Common myeloid progenitor, CD34-positive (primary cell): ENCODE measurements around the gene KAZN.

Experiments
- CTCF ChIA-PET: fragments of 350-600 bp; sonication (Branson Sonifier 250); formaldehyde crosslinking; loops from one replicate; lab custom pipeline; 2021; ENCODE audit warnings: antibody characterized with exemption; lab: Charles Lee
- POLR2A ChIA-PET: fragments of 350-600 bp; sonication (Branson Sonifier 250); formaldehyde crosslinking; loops from one replicate; lab custom pipeline; 2021; ENCODE audit warnings: antibody characterized with exemption; lab: Charles Lee
- DNase-seq, 3 donors: peaks; one replicate each; pipeline versions ENCODE4 v3.0.0 to v3.0.0-alpha.2; 2013
- H3K27ac ChIP-seq, 2 experiments: 1 replicate in 1 of 2; 2 replicates in 1 of 2; pipeline ENCODE4 v1.7.0; 2013; ENCODE audit warnings: inconsistent platforms in 2 of 2, low read length in 2 of 2, mild to moderate bottlenecking in 2 of 2, low read depth in 1 of 2, moderate library complexity in 1 of 2; ENCODE audit not compliant: severe bottlenecking in 2 of 2, insufficient read depth in 1 of 2, poor library complexity in 1 of 2
- H3K27me3 ChIP-seq, 5 experiments: replicated peaks in 2 of 5; 1 replicate in 3 of 5; 2 replicates in 2 of 5; pipeline versions ENCODE4 v1.6.1 to v1.7.0; 2013; ENCODE audit warnings: low read length in 4 of 5, mild to moderate bottlenecking in 2 of 5, moderate library complexity in 2 of 5, inconsistent platforms in 1 of 5; ENCODE audit not compliant: insufficient read depth in 5 of 5, control insufficient read depth in 4 of 5
- H3K36me3 ChIP-seq, 4 experiments: 1 replicate in 2 of 4; 2 replicates in 2 of 4; pipeline versions ENCODE4 v1.6.1 to v1.7.0; 2013; ENCODE audit warnings: low read length in 3 of 4, control low read depth in 1 of 4, mild to moderate bottlenecking in 1 of 4; ENCODE audit not compliant: control insufficient read depth in 4 of 4, insufficient read depth in 4 of 4
- H3K4me1 ChIP-seq, 4 experiments: 1 replicate in 3 of 4; 2 replicates in 1 of 4; pipeline versions ENCODE4 v1.6.1 to v1.7.1; 2013; ENCODE audit warnings: low read length in 3 of 4, mild to moderate bottlenecking in 3 of 4, control low read depth in 1 of 4, inconsistent platforms in 1 of 4, moderate library complexity in 1 of 4; ENCODE audit not compliant: control insufficient read depth in 4 of 4, insufficient read depth in 4 of 4; ENCODE audit errors: control extremely low read depth in 1 of 4
- H3K4me3 ChIP-seq, 7 experiments: 1 replicate in 4 of 7; 2 replicates in 3 of 7; pipeline versions ENCODE4 v1.5.1 to v1.7.0; 2013; ENCODE audit warnings: mild to moderate bottlenecking in 7 of 7, low read length in 6 of 7, moderate library complexity in 6 of 7, inconsistent platforms in 2 of 7, low read depth in 2 of 7, control low read depth in 1 of 7; ENCODE audit not compliant: insufficient read depth in 4 of 7, control insufficient read depth in 1 of 7; ENCODE audit errors: extremely low read depth in 1 of 7
- H3K9me3 ChIP-seq, 5 experiments: 1 replicate in 4 of 5; 2 replicates in 1 of 5; pipeline versions ENCODE4 v1.6.1 to v1.7.1; 2013; ENCODE audit warnings: low read length in 4 of 5, mild to moderate bottlenecking in 2 of 5, inconsistent platforms in 1 of 5, low read depth in 1 of 5, moderate library complexity in 1 of 5; ENCODE audit not compliant: control insufficient read depth in 4 of 5, insufficient read depth in 2 of 5; ENCODE audit errors: control extremely low read depth in 1 of 5
- WGBS: methylation state at CpG from one replicate; pipeline ENCODE4 v1.1.5; 2013; ENCODE audit not compliant: insufficient coverage; 5-methylcytosine and 5-hydroxymethylcytosine counted together

Gene KAZN

DNA sequence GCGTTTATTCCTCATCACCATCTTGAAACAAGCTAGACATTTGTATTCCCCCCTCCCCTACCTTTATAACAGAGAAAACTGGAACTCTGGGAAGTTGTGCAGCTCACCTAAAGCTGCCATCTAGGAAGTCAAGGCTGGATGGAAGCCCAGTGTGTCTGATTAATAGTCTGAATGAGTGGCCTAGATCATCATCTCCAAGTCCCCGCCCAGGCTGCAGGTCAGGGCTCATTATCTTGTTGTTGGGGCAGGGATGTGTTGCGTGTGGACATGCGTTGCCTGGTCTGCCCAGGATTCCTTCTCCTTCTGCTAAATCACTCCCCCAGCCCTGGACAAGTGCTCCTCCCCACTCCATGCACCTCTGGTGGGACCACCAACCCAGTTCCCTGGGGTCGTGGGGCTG, 14.7 kb upstream of the KAZN start:
- Histone ChIP-seq H3K4me1 (no peaks in the 10 kb centered on the region), H3K9me3 (peaks cover 0 to 10% (median 0%) of the 10 kb centered on the region in 5 experiments), H3K4me3 (no peak overlapping the region), H3K27ac (no peak overlapping the region), H3K36me3 (no peaks in the 10 kb centered on the region), H3K27me3 (peaks cover 0 to 19% (median 15%) of the 10 kb centered on the region in 5 experiments)
- DNase-seq = no peak
- CTCF ChIA-PET = no interaction called here
- 89% methylated on average over 2 of the region's 5 CpGs for WGBS
- POLR2A ChIA-PET = no interaction called here

DNA sequence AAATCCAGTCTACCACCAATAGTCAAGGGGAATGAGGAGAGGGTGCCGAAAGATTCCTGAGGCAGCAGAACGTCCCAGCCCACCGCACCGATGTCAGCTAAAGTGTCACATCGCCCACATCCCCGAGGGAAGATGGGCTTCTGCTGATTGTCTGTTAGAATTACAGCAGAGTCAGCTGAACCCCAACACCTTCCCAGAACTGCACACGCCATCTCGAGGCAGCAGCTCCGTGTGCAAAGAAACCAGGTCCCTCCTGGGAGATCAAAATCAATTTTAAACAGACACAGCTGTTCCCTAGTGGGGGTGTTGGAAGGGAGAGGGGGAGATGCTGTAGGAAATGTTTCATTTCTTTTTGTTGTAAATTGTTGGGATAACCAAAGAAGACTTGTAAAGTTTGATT, 12.8 kb upstream of the KAZN start:
- no peaks in the 10 kb centered on the region for H3K4me1 ChIP-seq
- ChIA-PET POLR2A (no interaction called here), CTCF (no interaction called here)
- H3K36me3 ChIP-seq = no peaks in the 10 kb centered on the region
- H3K27ac ChIP-seq = no peak overlapping the region
- WGBS = 80% methylated on average over 8 of the region's 9 CpGs
- peaks cover 0 to 33% (median 23%) of the 10 kb centered on the region in 5 experiments for H3K27me3 ChIP-seq
- H3K4me3 ChIP-seq = no peak overlapping the region
- peaks cover 0 to 10% (median 0%) of the 10 kb centered on the region in 5 experiments for H3K9me3 ChIP-seq
- DNase-seq = no peak

DNA sequence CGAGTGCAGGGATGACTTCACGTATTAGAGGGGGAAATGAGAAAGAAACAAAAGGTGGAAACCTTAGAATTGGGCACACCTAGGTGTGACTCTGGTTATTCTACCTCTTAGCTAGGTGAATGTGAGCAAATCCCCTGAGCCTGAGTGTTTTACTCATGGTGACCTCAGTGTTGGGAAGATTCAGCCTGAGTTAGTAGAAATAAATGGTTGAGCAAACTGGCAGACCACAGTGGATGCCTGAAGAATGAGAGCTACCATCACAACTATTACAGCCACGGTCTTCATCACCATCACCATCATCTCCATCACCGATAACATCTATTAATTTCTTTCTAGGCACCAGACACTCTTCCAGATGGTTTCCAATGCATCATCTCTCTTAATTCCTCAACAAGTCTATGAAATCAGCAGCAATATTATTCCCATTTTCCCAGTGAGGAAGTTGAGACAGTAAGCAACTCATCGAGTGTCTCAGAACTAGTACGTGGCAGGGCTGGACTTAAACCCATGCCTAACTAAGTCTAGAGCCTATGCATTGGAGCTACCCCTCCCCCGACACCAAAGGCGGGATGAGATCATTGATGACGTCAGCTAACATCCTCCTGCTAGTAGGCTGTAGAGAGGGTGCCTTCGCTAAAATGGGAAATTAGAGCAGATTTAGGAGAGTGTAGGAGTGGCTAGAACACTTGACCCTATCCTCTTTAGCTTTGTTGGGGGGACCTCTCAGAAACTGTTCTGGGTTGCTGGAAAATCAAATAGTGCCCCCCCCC, 7.9 kb upstream of the KAZN start:
- no peak for DNase-seq
- WGBS = 84% methylated on average over 6 of the region's 10 CpGs
- POLR2A ChIA-PET = no interaction called here

DNA sequence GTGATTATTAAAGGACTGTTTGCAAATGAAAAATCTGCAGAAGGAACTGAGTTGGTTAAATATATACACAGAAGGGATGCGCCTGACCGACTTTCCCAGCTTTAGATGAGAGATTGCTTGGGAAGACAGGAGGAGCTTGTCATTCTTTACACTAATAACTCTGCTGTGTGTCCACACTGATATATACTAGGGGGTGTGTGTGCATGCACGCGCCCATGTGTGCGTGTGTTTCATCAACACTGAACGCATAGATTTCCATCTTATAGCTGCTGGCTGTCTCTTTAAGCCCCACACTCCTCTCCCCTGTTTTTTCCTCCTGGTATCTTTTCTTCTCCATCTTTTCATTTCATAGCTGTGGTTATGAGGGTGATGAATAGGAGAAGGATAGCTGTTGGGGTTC, 6.9 kb upstream of the KAZN start:
- H3K9me3 ChIP-seq = peaks cover 0 to 2% (median 0%) of the 10 kb centered on the region in 5 experiments
- no peaks in the 10 kb centered on the region for H3K36me3 ChIP-seq
- ChIA-PET POLR2A (no interaction called here), CTCF (no interaction called here)
- no peaks in the 10 kb centered on the region for H3K4me1 ChIP-seq
- H3K27me3 ChIP-seq = peaks cover 0 to 76% (median 27%) of the 10 kb centered on the region in 5 experiments
- no peak for DNase-seq
- WGBS = 92% methylated on average over 5 of the region's 6 CpGs
- H3K27ac ChIP-seq = no peak overlapping the region
- no peak overlapping the region for H3K4me3 ChIP-seq

More for the DNA sequence above, 7.9 kb upstream of the KAZN start:
- Histone ChIP-seq H3K36me3 (no peaks in the 10 kb centered on the region), H3K27me3 (peaks cover 0 to 68% (median 28%) of the 10 kb centered on the region in 5 experiments), H3K4me3 (no peak overlapping the region), H3K4me1 (no peaks in the 10 kb centered on the region), H3K9me3 (no peaks in the 10 kb centered on the region), H3K27ac (no peak overlapping the region)
- CTCF ChIA-PET = no interaction called here

DNA sequence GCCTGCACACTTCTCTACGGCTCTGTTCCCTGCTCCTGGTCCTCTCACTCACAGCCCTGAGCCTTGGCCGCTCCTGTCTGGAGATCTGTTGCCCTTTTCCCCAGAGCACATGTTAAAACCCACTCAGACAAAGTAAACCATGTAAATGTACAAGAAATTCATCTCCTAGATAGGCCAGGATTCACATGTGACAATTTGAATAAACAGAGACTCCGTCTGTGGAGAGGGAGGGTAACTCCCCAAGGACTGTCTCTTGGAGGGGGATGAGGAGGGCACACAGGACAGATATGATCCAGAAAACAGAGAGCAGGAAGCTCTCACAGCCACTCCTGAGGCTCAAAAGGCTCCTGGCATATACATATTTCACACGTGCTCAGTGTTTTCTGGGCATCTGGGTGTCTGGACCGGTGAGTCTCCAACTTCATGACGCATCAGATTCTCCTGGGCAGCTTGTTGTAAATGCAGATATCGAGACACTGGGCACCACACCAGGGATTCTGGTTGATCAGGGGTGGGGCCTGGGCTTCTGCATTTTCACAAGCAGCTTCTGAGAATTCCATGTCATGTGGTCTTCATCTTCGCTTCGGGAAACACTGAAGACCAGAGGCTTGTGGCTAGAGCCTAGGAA, 6.4 kb upstream of the KAZN start:
- Histone ChIP-seq H3K4me3 (no peak overlapping the region), H3K27ac (no peak overlapping the region), H3K4me1 (no peaks in the 10 kb centered on the region), H3K27me3 (peaks cover 0 to 81% (median 30%) of the 10 kb centered on the region in 5 experiments), H3K9me3 (peaks cover 0 to 4% (median 0%) of the 10 kb centered on the region in 5 experiments), H3K36me3 (no peaks in the 10 kb centered on the region)
- CTCF ChIA-PET = no interaction called here
- POLR2A ChIA-PET = no interaction called here
- 84% methylated on average over 7 of the region's 9 CpGs for WGBS
- DNase-seq = no peak

DNA sequence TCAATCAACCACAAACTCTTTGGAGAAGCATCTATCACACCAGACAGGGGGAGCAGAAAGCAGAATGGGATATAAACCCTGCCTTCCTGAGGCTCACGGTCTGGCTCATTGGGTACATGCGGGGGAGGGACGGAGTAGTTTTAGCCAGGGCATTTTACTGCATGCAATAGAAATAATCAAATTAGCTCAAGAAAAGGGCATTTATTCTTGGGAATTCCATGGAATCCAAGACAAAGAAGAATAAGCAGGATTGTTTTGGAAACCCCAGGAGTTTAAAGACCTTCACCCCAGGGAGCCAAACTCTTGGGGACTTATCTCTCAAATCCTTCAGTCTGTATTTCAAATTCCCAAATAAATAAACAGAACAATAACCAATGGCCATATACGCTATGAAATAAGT, 5.2 kb upstream of the KAZN start:
- ChIA-PET CTCF (no interaction called here), POLR2A (no interaction called here)
- Histone ChIP-seq H3K4me3 (no peak overlapping the region), H3K4me1 (peaks cover 0 to 6% (median 2%) of the 10 kb centered on the region in 4 experiments), H3K9me3 (peaks cover 0 to 4% (median 0%) of the 10 kb centered on the region in 5 experiments), H3K36me3 (no peaks in the 10 kb centered on the region), H3K27me3 (peaks cover 0 to 86% (median 34%) of the 10 kb centered on the region in 5 experiments), H3K27ac (no peak overlapping the region)
- DNase-seq = no peak
- 67% methylated on average over 1 of the region's 4 CpGs for WGBS

DNA sequence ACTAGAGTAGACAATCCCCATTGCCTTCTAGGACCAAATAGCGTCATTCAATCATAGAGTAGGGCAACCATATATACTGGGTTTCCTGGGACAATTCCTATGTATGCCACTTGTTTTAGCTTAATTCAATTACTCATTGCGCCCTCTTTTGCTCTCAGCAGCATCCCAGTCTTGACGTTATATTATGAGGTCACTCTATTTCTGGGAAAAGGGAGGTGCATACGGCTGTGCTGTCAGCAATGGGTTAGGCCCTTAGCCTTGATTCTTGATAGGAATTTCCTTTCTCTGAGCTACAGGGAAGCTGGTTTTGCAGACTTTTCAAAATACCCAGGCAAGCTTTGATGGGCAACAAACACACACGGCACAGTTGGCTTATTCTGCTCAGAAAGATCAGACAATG, 4.4 kb upstream of the KAZN start:
- DNase-seq = no peak
- Histone ChIP-seq H3K36me3 (no peaks in the 10 kb centered on the region), H3K4me3 (no peak overlapping the region), H3K4me1 (peaks cover 0 to 13% (median 9%) of the 10 kb centered on the region in 4 experiments), H3K27me3 (peaks cover 0 to 86% (median 31%) of the 10 kb centered on the region in 5 experiments), H3K27ac (no peak overlapping the region), H3K9me3 (peaks cover 0 to 4% (median 0%) of the 10 kb centered on the region in 5 experiments)
- ChIA-PET POLR2A (no interaction called here), CTCF (no interaction called here)
- 86% methylated on average over 5 of the region's 5 CpGs for WGBS
